ENCODE results near the gene PLD4. TPM values are rescaled to one million over a fixed set of nuclear protein-coding genes. Genes with fewer than 3 reads are reported as not detected.

The PLD4 gene
- total RNA-seq, 4 donors from 2014 or later = under 0.01 to 0.42 (median 0.31) TPM; not detected in 1

- peak overlapping the region; percentile 5 to 98 (median 95) for H3K27ac ChIP-seq
- H3K9me3 ChIP-seq = no peaks in the 10 kb centered on the region
- peaks cover 4 to 71% (median 42%) of the 10 kb centered on the region in 3 donors for H3K4me1 ChIP-seq
- 20 to 82% methylated on average over 1 to 8 of the region's 32 CpGs for WGBS, 2 donors (ENCODE audit: low coverage in 1 of 2)
- ATAC-seq = no peak
- no peaks in the 10 kb centered on the region for H3K36me3 ChIP-seq
- H3K27me3 ChIP-seq = no peaks in the 10 kb centered on the region
- TF ChIP-seq POLR2A (IDR thresholded peaks at IDR 0.05) (no peak), EP300 (IDR thresholded peaks at IDR 0.05) (no peak), CTCF (IDR thresholded peaks at IDR 0.05) (no peak), POLR2AphosphoS5 (IDR thresholded peaks at IDR 0.05) (no peak)
- H3K4me3 ChIP-seq = peak overlapping the region; percentile 11 to 72
Observed at GRCh38 chr14:104978746-104979691, 54.3 kb downstream of the PLD4 start.

- Histone ChIP-seq H3K27me3 (no peaks in the 10 kb centered on the region), H3K9me3 (no peaks in the 10 kb centered on the region), H3K4me3 (no peak overlapping the region), H3K36me3 (no peaks in the 10 kb centered on the region), H3K27ac (peak overlapping the region in 3 of 4 donors; percentile 94 to 98 (median 96)), H3K4me1 (peaks cover 4 to 65% (median 32%) of the 10 kb centered on the region in 3 donors)
- 83% methylated on average over 1 of the region's 19 CpGs; no CpG with 5 or more reads in 1 of the 2 donors for WGBS, 2 donors (ENCODE audit: low coverage in 1 of 2)
- peak; percentile 26 for ATAC-seq
- no peak for TF ChIP-seq CTCF (IDR thresholded peaks at IDR 0.05)
- peak; percentile 95 for TF ChIP-seq POLR2AphosphoS5 (IDR thresholded peaks at IDR 0.05)
- TF ChIP-seq EP300 (IDR thresholded peaks at IDR 0.05) = no peak
- no peak for TF ChIP-seq POLR2A (IDR thresholded peaks at IDR 0.05)
Observed at GRCh38 chr14:104979758-104980610, 55.3 kb downstream of the PLD4 start.

DNA sequence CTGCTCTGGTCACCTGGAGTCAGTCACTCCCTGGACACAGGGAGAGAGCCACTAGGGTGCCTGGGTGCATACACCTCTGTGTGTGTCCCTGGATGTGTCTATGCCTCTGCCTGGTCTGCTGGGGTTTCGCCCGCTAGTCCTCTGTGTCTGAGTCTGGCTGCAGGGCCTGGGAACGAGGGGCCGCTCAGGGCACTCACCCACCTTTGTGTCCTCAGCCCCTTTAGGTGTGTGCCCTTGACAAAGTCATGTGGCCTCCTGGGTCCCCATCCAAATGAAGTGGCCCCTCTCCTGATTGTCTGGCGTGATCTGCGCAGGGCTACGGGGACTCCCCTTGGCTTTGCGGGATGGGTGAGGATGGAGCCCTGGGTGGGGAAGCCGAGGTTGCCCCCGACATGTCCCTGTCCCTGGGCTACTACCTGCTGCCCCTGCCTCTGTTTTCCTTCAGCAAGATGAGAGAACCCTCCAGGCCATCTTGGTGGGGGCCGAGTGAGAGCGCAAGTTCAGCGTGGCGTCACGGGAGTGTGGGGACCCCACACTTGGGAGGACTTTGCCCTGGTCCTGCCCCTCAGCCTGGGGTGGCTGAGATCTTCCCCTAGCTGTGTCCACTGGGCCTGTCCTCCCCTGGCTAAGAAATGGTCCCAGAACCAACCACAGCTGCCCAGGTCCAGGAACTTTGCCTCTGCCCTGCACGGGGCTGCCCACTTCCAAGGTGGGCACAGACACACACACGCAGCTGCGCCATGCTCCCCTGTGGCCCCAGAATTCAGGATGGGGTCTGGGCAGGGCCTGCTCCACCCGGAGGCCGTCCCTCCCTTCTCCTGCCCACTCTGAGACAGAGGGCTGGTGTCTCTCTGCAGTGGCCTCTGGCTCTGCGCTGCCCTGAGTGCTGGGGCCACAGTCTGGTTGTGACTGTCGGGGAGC lies 56.2 kb downstream of the PLD4 start:
- Histone ChIP-seq H3K27ac (peak overlapping the region in 3 of 4 donors; percentile 94 to 98 (median 96)), H3K36me3 (no peaks in the 10 kb centered on the region), H3K9me3 (no peaks in the 10 kb centered on the region), H3K27me3 (no peaks in the 10 kb centered on the region), H3K4me3 (no peak overlapping the region), H3K4me1 (peaks cover under 1 to 61% (median 23%) of the 10 kb centered on the region in 3 donors)
- no peak for ATAC-seq
- TF ChIP-seq EP300 (IDR thresholded peaks at IDR 0.05) (no peak), POLR2A (IDR thresholded peaks at IDR 0.05) (no peak), POLR2AphosphoS5 (IDR thresholded peaks at IDR 0.05) (no peak), CTCF (IDR thresholded peaks at IDR 0.05) (no peak)
- WGBS, 2 donors (ENCODE audit: low coverage in 1 of 2) = no CpG with 5 or more reads among the region's 22 CpGs

GRCh38 chr14:104981699-104982541 lies 57.2 kb downstream of the PLD4 start:
- WGBS, 2 donors (ENCODE audit: low coverage in 1 of 2) = 62 to 100% methylated on average over 1 to 2 of the region's 17 CpGs
- peaks cover 0 to 61% (median 21%) of the 10 kb centered on the region in 3 donors for H3K4me1 ChIP-seq
- no peaks in the 10 kb centered on the region for H3K9me3 ChIP-seq
- no peaks in the 10 kb centered on the region for H3K27me3 ChIP-seq
- H3K27ac ChIP-seq = peak overlapping the region in 1 of 4 donors; percentile 94
- TF ChIP-seq CTCF (IDR thresholded peaks at IDR 0.05) = no peak
- TF ChIP-seq POLR2AphosphoS5 (IDR thresholded peaks at IDR 0.05) = no peak
- TF ChIP-seq EP300 (IDR thresholded peaks at IDR 0.05) = no peak
- no peak for TF ChIP-seq POLR2A (IDR thresholded peaks at IDR 0.05)
- ATAC-seq = no peak
- no peaks in the 10 kb centered on the region for H3K36me3 ChIP-seq
- H3K4me3 ChIP-seq = no peak overlapping the region

All from gastroesophageal sphincter (tissue), 4 donors.